ENCODE data around the gene DHRSX. TPM values are rescaled to one million over a fixed set of nuclear protein-coding genes. Genes with fewer than 3 reads are reported as not detected.
"Not testable (repeated sequence)": the region's sequence is repeated elsewhere in the genome, so short reads cannot be mapped to it uniquely, and the experiment has no call there.

The DHRSX gene
- total RNA-seq, 4 donors from 2014 or later: 19.6 to 22.4 (median 21.0) TPM

- WGBS: 82% methylated on average over 2 of the region's 2 CpGs
- Histone ChIP-seq H3K4me3 (no peak overlapping the region), H3K27ac (replicated peaks in 1 of 4) (no peak overlapping the region), H3K36me3 (peaks cover 0 to 55% (median 31%) of the 10 kb centered on the region in 4 donors), H3K9me3 (peaks cover 0 to 4% (median 0%) of the 10 kb centered on the region in 4 donors), H3K27me3 (no peaks in the 10 kb centered on the region), H3K4me1 (no peaks in the 10 kb centered on the region)
- TF ChIP-seq EP300 (IDR thresholded peaks at IDR 0.05): no peak
- TF ChIP-seq CTCF (IDR thresholded peaks at IDR 0.05): no peak
- no peak for TF ChIP-seq POLR2AphosphoS5 (IDR thresholded peaks at IDR 0.05)
- TF ChIP-seq POLR2A (IDR thresholded peaks at IDR 0.05; ENCODE audit: low read depth): no peak
- intact Hi-C loops (cut with DNase I): no loop called here
- no peak for DNase-seq (ENCODE audit: extremely low spot score)
These were observed 76.5 kb downstream of the DHRSX start for GRCh38 chrX:2424317-2424716.

- H3K27me3 ChIP-seq: no peaks in the 10 kb centered on the region
- no peak for DNase-seq (ENCODE audit: extremely low spot score)
- no peak overlapping the region for H3K27ac ChIP-seq (replicated peaks in 1 of 4)
- no peak for TF ChIP-seq EP300 (IDR thresholded peaks at IDR 0.05)
- TF ChIP-seq POLR2AphosphoS5 (IDR thresholded peaks at IDR 0.05): no peak
- no peak for TF ChIP-seq CTCF (IDR thresholded peaks at IDR 0.05)
- no peak for TF ChIP-seq POLR2A (IDR thresholded peaks at IDR 0.05; ENCODE audit: low read depth)
- no peak overlapping the region for H3K4me3 ChIP-seq
- intact Hi-C loops (cut with DNase I): no loop called here
- 66% methylated on average over 4 of the region's 4 CpGs for WGBS
- H3K4me1 ChIP-seq: no peaks in the 10 kb centered on the region
- H3K9me3 ChIP-seq: peaks cover 0 to 4% (median 0%) of the 10 kb centered on the region in 4 donors
- peaks cover 0 to 55% (median 31%) of the 10 kb centered on the region in 4 donors for H3K36me3 ChIP-seq
These were observed 76.9 kb downstream of the DHRSX start for GRCh38 chrX:2423899-2424298.

GRCh38 chrX:2423282-2423681, 77.5 kb downstream of the DHRSX start:
- Histone ChIP-seq H3K27ac (replicated peaks in 1 of 4) (no peak overlapping the region), H3K27me3 (no peaks in the 10 kb centered on the region), H3K4me3 (no peak overlapping the region), H3K36me3 (peaks cover 0 to 55% (median 31%) of the 10 kb centered on the region in 4 donors), H3K9me3 (peaks cover 0 to 4% (median 0%) of the 10 kb centered on the region in 4 donors), H3K4me1 (no peaks in the 10 kb centered on the region)
- intact Hi-C loops (cut with DNase I): no loop called here
- 82% methylated on average over 8 of the region's 8 CpGs for WGBS
- no peak for DNase-seq (ENCODE audit: extremely low spot score)
- no peak for TF ChIP-seq EP300 (IDR thresholded peaks at IDR 0.05)
- TF ChIP-seq CTCF (IDR thresholded peaks at IDR 0.05): no peak
- no peak for TF ChIP-seq POLR2AphosphoS5 (IDR thresholded peaks at IDR 0.05)
- no peak for TF ChIP-seq POLR2A (IDR thresholded peaks at IDR 0.05; ENCODE audit: low read depth)

- DNase-seq (ENCODE audit: extremely low spot score); H3K4me1 ChIP-seq; H3K27ac ChIP-seq (replicated peaks in 1 of 4); intact Hi-C loops (cut with DNase I); H3K27me3 ChIP-seq; H3K4me3 ChIP-seq; H3K9me3 ChIP-seq: not testable (repeated sequence)
- 93% methylated on average over 4 of the region's 7 CpGs for WGBS
- peaks cover 0 to 44% (median 26%) of the 10 kb centered on the region in 4 donors for H3K36me3 ChIP-seq
These were observed 81.4 kb downstream of the DHRSX start for GRCh38 chrX:2419418-2419817.

GRCh38 chrX:2418000-2418399, 82.8 kb downstream of the DHRSX start:
- WGBS: 89% methylated on average over 2 of the region's 2 CpGs
- Histone ChIP-seq H3K4me3 (no peak overlapping the region), H3K4me1 (no peaks in the 10 kb centered on the region), H3K36me3 (peaks cover 0 to 30% (median 18%) of the 10 kb centered on the region in 4 donors), H3K27me3 (no peaks in the 10 kb centered on the region), H3K9me3 (no peaks in the 10 kb centered on the region), H3K27ac (replicated peaks in 1 of 4) (no peak overlapping the region)
- no peak for TF ChIP-seq CTCF (IDR thresholded peaks at IDR 0.05)
- no peak for TF ChIP-seq POLR2A (IDR thresholded peaks at IDR 0.05; ENCODE audit: low read depth)
- no peak for TF ChIP-seq EP300 (IDR thresholded peaks at IDR 0.05)
- TF ChIP-seq POLR2AphosphoS5 (IDR thresholded peaks at IDR 0.05): no peak
- DNase-seq (ENCODE audit: extremely low spot score): no peak
- intact Hi-C loops (cut with DNase I): no loop called here

All from esophagus muscularis mucosa (tissue), 4 donors.